Mucosa of gallbladder (tissue), 1 donor: Measurements from ENCODE around the gene TMEM178A. TPM values are rescaled to one million over a fixed set of nuclear protein-coding genes. Genes with fewer than 3 reads are reported as not detected.

Source experiments
- DNase-seq: peaks from one replicate; pipeline ENCODE4 v3.0.0-alpha.2; 2020; ENCODE audit warnings: low spot score
- total RNA-seq: library from RNA; stranded (reverse); gene quantifications from one replicate; pipeline ENCODE4 v1.2.1, GENCODE V29; 2021
- donor health status: DM: no; HTN: no; CAD: no.

Gene TMEM178A
- total RNA-seq, 1 donor from 2014 or later = 2.7 TPM

DNA sequence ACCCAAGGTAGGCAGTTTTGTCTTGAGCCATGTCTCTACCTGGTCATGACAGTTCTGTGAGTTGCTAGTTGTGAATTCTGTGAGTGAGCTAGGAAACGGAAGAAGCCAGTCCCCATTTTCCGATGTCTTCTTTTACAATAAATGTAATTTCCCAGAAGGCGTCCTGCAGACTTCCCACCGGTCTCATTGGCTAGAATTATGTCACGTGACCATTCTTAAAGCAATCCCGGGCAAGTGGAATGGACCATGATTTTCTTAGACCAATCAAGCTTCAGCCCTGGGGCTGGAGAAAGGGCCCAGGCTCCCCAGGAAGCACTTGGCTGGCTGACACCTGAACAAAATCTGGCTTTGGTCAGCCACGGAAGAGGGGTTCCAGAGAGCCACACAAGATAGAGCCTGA lies 10.6 kb downstream of the TMEM178A start:
- no peak for DNase-seq

DNA sequence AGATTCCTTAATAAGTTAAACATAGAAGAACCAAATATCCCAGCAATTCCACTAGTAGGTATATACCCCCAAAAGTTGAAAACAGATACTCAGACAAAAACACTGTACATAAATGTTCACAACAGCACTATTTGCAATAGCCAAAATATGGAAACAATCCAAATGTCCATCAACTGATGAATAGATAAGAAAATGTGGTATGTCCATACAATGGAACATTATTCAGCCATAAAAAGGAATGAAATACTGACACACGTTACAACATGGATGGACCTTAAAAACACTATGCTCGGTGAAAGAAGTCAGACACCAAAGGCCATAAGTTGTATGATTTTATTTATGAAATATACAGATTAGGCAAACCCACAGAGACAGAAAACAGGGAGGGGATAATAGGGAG lies 12.5 kb downstream of the TMEM178A start:
- no peak for DNase-seq

- no peak for DNase-seq
These were observed 14.1 kb downstream of the TMEM178A start for GRCh38 chr2:39679805-39680204.

DNA sequence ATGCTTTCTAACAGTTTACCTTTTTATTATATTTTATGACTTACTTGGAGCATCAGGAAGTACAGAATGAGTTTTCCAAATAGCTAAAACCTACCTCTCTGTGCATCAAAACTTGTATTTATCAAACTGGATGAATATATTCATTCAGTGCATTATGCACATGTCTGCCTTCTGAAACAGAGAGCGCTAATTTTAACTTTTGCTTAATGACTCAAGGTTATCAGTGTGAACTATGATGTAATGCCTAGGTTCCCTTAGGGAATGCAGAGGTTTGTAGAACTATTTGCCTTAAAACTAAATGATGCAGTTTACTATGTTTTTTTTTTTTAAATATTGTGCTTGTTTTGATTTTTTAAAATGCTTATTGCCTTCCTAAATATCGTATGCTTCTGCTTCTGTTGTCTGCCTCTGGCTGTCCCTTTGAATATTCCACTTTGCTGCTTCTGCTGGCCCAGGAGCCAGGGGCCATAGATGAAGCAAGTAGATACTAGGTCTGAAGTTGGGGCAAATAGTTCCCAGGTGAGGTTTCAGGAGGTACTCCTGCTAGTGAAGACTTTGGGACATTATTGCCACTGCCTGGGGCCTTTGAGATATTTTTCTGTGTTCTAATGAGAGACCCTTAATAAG lies 16.5 kb downstream of the TMEM178A start:
- DNase-seq = no peak

DNA sequence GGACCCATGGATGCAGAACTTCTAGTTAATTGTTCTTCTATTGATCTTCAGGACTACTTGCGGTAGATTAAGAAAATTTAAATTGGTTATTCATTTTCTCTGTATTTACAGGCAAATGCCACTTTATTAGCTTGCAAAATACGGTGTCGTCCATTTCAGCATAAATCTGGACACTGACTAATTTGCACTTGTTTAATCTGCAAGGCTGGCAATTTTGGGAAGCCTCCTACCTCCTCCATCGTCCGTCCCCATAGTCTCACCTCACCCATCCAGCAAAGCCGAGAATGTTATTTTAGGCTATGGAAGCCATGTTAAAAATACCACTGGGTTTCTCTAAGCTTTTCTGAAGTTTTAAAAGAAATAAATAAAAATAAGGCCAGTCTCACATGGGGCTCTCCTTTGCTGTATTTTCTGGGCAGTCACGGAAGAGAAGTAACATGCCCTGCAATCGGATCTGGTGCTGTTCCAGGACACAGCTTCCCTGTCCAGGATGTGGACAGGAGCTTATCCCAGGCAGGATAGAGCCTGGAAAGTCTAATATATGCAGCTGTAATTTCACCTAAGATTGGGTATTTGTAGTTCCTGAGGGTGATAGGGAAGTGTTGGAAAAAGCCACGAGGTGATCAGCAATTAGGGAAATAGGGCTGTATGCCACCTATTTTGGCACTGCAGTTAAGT lies 17.4 kb downstream of the TMEM178A start:
- no peak for DNase-seq

DNA sequence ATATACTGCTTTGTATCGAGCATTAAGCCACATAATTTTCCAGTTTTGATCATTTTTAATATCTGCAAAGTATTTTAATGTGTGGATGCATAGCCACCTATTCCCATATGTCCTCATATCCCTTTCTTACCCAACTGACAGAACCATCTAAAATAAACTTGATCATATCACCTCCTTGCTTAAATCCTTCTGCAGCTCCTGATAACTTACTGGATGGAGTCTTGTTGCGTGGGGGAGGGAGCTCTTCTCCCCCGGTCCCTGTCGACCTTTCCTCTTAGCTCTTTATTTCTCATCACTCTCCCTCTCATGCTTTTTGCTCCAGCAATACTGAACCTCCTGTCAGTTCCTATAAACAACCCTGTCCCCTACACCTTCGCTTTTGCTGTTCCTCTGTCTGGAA lies 18.7 kb downstream of the TMEM178A start:
- DNase-seq = no peak

- no peak for DNase-seq
These were observed 19.4 kb downstream of the TMEM178A start for GRCh38 chr2:39685126-39685525.

- DNase-seq = no peak
These were observed 20.7 kb downstream of the TMEM178A start for GRCh38 chr2:39686456-39686855.

DNA sequence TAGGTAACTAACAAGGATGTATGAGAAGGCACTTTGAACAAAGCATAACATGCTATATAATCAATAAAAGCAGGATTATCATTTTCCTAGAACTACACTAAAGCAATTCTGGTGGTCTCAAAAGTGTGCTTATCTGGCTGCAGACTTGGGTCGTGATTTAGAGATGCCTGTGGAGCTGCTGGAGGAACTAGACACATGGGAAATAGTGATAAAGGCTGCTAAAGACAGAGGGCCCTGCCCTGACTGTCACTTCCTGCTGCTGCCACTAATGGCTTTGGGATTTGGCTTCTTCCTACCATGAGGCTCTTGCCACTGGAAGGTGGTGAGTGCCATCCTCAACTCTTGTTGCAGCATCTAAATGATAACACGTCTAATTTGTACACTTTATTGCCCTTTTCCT lies 22.5 kb downstream of the TMEM178A start:
- no peak for DNase-seq

DNA sequence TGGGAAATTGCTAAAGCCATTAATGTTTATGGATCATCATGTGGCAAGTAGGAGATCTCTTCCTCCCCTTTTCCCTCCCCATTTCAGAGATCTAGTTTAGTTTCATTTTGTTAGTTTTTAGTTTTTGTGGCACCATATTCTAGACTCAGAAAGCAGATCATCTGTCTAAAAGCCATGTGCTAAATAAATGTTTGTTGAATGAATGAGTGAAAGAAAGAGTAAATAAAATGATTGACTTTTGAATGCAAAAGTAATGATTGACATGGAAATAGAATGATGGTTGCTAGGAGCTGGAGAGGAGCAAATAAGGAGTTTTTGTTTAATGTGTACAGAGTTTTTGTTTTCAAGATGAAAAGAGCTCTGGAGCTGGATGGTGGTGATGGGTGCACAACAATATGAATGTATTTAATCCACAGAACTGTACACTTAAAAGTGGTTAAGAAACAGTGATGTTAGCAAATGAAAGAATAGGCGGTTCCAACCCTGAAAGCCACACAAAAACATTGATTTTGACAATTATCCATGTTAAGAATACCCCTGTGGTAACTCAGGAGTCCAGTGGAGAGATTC lies 23.6 kb downstream of the TMEM178A start:
- no peak for DNase-seq

DNA sequence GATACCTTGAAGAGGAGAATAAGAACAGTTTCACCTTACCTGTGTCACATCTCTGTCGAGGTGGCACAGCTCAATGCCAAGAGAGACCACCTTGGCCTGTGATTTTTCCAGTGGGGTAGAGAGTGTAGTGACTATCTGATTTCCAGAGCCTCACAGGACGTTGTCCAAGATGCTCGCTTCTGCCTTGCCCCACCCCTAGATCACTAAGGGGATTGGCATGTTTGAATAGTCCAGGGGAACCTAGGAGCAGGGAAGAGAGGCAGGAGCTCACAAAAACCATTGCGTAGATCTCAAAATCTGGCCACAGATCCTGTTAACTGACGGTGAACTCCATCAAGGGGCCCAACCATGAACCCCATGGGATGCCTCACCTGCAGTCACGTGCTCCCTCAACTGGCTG lies 24.2 kb downstream of the TMEM178A start:
- DNase-seq = no peak

GRCh38 chr2:39693245-39693644 lies 27.5 kb downstream of the TMEM178A start:
- DNase-seq = no peak

DNA sequence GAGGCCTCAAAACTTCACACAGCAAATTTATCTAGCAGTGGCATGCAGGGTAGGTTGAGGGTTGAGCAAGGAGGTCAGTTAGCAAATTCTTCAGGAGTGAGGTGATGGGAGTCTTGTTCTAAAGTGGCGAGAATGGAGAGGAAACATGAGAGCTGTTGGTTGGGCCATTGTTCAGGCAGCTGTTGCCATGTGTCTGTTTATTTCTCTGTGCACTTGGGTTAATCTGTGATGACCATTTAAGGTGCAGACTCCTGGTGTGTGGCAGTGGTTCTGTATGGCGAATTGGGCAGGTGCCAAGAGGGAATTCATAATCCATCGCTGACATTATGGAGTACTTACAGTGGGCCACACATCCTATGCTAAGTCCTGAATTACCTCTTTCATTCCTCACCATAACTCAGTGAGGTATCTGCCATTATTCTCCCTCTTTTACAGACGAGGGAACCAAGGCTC lies 30.4 kb downstream of the TMEM178A start:
- no peak for DNase-seq

DNA sequence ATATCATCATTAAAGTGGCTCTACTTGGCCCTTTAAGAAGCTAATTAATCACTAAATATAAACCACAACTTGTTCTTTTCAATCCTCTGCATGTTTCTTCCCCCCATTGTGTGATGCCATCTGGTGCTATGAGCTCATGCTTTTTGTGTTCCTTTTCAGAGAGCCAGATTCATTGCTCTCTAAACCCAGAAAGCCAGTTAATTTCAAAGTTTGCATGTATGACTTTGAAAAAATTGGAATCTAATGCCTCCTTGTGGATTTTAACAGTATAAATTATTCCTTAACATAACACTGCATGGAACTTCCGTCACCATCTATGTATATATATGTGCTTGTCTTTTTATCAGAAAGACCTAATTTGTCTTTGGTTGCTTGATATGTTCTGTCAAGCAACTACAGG lies 31.1 kb downstream of the TMEM178A start:
- no peak for DNase-seq

DNA sequence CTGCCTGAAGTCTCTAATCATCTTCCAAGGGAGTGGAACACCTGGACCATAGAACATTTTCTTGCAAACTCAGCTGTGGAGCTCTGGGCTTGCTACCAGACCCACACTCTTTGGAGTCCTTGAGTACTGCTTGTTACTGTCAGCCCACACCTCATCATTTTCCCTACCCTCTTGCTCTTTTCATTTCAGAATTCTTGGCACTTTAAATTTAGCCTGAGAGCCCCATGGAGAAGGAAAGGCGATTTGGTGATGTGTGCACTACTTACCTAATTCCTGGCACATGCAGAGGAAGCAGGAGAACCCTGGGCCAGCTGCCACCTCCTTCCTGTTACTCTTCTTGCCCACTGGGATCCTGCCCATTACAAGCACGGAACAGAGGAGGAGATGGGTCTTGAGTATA lies 31.7 kb downstream of the TMEM178A start:
- no peak for DNase-seq

DNA sequence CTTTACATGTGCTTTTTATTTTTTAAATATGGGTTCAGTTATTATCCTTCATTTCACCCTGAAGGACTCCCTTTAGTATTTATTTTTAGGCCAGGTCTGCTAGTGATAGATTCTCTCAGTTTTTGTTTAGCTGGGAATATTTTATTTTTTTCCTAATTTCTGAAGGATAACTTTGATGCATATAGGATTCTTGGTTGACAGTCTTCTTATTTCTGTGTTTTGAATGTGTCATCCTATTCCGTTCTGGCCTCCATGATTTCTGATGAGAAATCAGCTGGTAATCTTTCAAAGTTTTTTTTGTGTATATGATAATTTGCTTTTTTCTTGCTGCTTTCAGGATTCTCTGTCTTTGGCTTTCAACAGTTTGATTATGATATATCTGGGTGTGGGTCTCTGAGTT lies 35.4 kb downstream of the TMEM178A start:
- DNase-seq = no peak

DNA sequence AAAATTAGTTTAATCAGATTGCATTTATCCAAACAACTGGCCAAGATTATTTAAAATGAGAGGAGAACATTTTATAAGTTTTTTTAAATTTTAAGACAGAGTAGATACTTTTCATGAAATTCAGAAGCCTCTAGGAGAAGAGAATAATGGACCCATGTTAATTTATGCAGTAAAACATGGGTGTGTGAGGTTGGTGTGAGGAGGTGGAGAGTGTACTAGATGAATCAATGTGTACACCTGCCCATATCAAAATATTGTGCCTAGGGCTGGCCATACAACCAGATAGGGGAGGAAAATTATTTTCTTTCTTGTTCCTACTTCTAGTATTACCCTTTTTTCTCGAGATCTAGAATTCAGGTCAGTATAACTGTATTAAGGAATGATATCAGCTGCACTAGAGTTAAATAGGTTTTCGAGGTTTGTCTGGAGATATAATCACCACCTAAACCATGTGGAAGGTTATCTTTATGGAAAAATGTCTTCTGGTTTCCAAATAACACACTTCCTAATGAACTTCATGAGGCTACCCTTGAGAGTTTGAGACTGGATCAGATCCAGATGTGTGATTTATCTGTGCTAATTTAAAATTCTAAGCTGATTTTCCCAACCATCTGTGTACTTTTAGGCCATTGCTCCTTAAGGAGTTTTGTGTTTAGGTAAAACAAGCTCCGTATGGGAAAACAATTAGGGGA lies 37.6 kb downstream of the TMEM178A start:
- DNase-seq = no peak

DNA sequence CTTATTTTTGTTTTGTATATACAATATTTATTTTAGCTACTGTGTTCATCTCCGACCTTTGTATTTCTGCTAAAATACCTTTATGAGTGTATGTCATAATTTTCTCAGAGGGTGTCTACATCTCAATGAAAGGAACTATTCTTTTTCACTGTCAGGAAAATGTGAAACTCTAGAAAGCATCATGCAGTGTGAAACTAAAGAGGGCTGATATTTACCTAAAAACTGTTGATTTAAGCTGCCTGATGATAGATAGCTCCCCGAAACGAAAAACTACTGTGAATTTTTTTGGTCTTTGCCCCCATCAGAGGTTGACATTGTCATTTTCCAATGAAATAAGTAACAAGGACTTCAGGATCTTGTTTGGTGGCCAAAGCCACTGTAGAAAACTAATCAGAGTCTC lies 38.8 kb downstream of the TMEM178A start:
- no peak for DNase-seq

- DNase-seq = no peak
These were observed 39.9 kb downstream of the TMEM178A start for GRCh38 chr2:39705638-39706037.

- no peak for DNase-seq
These were observed 40.6 kb downstream of the TMEM178A start for GRCh38 chr2:39706312-39706711.

GRCh38 chr2:39706945-39707344 lies 41.2 kb downstream of the TMEM178A start:
- no peak for DNase-seq

GRCh38 chr2:39708003-39708402 lies 42.3 kb downstream of the TMEM178A start:
- no peak for DNase-seq

GRCh38 chr2:39710807-39711206 lies 45.1 kb downstream of the TMEM178A start:
- no peak for DNase-seq
